Measurements from ENCODE around the gene THSD4. TPM values are rescaled to one million over a fixed set of nuclear protein-coding genes. Genes with fewer than 3 reads are reported as not detected.
"Not testable (repeated sequence)": the region's sequence is repeated elsewhere in the genome, so short reads cannot be mapped to it uniquely, and the experiment has no call there.

THSD4 gene
- total RNA-seq, 1 experiment from 2014 or later: 1.2 TPM

DNA sequence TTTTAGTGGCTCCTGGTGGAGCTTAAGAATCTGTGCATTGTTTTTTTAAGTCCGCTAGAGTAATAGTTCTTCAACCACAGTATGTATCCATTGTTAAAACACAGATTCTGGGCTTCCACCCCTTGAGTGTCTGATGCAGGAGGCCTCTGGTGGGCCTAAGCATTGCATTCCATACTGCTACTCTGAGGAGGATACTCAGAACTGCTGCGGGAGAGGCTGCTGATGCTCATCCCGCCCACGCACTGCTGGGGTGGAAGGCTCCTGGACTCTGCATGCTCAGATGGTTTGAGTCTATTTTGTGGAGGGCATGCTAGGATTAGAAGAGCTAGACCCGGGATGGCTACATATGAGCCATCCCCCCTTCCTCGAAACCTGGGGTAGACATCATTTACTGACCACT is 74.4 kb downstream of the THSD4 start:
- no peak for DNase-seq (ENCODE audit: low spot score)

DNA sequence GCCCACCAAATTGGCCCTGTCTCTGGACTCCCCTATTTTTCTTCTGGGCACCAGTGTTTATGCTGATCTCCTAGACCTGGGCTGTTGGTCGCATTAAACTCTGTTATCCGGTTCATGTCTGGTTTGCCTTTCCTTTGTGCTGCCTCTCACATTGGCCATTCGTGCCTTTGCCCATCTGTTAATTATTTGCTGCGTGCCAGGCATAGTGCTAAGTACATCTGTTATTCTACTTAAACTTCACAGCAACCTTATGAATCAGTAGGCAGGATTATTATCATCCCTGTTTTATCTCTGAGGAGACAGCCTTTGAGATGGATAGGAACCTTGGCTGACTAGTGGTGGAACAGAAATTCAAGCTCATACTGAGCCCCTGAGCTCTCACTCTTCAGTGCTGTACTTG is 76.0 kb downstream of the THSD4 start:
- DNase-seq (ENCODE audit: low spot score): no peak

DNA sequence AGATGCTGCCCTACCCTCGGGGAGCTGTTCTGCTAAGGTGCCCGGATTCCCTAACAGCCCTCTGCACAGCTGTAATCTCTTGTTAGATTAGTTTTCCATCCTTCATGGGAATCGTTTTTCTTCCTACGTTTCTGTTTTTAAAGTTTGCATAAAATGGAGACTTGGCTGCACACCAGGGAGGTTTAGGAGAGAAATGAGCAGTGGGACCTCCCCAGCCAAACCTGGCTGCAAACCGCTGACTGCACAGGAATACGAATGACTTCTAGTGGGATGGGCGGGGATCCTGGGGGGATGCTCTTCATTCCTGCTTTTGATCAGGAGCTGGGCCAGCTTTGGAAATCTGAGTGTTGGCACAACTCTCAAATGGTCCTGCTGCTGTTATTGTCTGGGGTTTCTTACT is 77.5 kb downstream of the THSD4 start:
- no peak for DNase-seq (ENCODE audit: low spot score)

DNA sequence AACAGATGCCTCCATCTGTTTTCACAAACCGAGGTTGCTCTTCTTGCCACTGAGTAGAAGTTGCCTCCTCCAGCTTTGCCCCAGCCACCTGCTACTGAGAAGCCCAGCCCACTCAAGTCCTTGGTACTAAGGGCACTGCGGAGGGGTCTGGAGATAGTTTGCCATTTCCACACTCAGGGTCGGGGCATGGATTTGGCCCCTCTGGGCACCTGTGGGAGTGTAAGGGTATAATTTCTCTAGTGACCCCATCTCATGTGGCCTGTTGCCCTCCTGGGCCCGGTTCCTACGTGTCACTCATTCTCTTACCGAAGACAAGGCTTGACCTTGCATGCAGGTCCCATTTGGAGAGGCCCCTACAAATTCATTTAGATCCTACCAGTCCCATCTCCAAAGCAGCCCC is 79.0 kb downstream of the THSD4 start:
- DNase-seq (ENCODE audit: low spot score): no peak

DNA sequence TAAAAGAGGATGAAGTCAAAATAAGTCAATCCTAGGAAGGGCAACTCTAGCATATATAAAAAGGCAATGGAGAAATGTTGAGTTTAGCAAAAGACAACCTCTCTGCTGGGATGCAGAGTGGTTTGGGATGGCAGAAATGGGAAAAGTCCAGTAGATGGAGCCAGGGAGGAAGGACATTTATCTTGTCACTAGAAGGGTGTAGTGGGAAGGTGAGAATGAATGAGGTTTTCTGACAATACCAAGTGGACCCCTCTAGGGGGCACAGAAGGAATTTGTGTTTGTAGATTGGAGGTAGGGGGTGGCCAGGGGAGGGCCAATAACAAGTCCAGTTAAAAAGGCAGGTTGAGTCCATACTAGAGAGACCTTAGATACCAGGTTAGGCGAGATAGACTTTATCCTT is 80.0 kb downstream of the THSD4 start:
- no peak for DNase-seq (ENCODE audit: low spot score)

DNA sequence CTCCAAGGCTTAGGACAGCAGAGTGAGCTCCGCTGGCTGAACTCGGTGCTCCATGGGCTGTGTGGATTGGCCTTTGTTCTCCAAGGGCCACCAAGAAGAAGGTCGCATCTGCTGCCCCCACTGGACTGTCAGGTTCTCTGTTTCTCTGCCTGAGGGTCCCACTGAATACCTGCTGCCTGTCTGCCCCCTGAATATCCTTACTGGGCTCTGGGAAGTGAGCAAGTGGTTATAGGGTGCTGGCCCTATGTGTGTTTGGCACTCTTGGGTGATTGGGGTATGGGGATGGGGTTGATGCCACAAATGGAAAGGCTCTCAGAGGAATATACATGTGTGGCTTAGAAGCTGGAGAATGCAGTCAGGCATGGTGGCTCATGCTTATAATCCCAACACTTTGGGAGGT is 82.3 kb downstream of the THSD4 start:
- no peak for DNase-seq (ENCODE audit: low spot score)

DNA sequence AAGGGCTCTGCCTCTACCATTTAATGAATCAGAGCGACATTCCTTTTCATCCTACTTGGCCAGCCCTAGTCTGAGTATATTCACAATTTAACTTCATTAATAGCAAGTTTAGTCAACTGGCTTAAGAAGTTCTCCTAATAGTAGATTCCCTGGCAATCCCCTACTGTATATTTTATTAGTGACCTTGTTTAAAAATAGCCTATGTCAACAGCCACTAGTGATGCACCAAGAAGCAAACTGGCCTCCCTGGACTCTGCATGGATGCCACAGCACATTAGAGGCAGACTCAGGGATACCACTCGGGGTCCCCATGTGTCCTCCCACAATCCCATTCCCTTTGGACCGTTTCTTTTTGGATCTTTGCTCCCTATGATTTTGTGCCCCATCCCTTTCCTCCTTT is 83.6 kb downstream of the THSD4 start:
- DNase-seq (ENCODE audit: low spot score): no peak

DNA sequence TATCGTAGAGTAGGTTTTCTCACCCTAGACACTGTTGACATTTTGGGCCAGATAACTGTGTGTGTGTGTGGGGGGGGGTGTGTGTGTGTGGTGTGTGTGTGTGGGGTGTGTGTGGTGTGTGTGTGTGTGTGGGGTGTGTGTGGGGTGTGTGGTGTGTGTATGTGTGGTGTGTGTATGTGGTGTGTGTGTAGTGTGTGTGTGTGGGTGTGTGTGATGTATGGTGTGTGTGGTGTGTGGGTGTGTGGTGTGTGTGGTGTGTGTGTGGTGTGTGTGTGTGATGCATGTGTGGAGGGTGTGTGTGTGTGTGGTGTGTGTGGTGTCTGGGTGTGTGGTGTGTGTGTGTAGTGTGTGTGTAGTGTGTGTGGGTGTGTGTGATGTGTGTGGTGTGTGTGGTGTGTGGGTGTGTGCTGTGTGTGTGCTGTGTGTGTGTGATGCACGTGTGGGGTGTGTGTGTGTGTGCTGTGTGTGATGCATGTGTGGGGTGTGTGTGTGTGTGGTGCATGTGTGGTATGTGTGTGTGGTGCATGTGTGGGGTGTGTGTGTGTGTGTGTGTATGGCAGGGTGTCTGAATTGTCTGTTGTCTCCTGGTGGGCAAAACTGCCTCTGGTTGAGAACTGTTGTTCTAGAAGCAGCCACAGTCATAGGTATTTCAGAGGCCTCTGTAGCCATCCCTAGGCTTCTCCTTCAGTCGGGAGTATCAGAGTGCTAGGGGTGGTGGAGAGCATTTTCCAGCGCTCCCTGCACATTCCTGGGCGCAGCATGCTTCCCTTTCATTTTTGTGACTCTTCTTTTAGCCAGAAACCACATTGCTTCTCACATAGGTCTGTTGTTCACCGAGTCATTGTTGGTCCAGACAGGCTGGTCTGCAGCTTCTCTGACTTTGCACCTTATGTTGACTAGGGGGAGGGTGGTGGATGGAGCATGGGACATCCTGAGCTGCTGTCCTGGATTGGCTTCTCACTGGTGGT is 84.4 kb downstream of the THSD4 start:
- peak; percentile 9 for DNase-seq (ENCODE audit: low spot score)

DNA sequence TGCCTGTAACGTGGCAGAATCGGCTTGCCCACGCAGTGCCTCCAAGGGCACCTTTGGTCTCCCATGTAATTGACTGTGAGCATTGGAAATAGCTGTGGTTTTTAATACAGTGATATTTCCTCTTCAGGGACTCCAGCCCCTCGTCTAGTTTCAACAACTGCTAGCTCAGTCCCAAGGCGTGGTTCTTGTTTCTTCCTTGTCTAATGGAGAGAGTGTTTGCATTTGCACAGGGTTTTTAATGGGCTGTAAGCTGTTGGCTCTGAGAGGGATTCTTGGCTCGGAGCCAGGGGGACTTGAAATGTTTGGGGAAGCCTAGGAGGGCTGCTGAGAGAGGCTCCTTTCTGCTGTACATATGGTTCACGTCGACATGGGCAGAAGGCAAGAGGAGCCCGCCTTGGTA is 86.2 kb downstream of the THSD4 start:
- no peak for DNase-seq (ENCODE audit: low spot score)

DNA sequence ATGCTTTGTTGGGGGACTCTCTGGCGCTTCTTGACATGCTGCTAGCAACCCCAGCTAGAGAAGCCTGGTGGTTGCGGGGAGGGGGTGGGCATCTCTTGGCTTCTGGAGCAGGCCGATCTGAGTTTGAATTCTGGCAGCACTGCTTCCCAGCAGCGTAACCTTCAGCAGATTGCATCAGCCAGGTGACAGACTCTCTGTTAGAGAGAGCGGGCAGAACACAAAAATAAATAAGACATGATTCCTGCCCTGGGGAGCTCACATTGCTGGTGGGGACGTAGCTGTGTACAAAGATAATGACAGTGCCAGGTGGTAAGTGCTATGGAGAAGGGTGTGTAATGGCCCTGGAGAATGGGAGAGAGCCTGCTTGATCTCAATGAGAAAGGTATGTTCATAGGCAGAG is 87.4 kb downstream of the THSD4 start:
- DNase-seq (ENCODE audit: low spot score): no peak

DNA sequence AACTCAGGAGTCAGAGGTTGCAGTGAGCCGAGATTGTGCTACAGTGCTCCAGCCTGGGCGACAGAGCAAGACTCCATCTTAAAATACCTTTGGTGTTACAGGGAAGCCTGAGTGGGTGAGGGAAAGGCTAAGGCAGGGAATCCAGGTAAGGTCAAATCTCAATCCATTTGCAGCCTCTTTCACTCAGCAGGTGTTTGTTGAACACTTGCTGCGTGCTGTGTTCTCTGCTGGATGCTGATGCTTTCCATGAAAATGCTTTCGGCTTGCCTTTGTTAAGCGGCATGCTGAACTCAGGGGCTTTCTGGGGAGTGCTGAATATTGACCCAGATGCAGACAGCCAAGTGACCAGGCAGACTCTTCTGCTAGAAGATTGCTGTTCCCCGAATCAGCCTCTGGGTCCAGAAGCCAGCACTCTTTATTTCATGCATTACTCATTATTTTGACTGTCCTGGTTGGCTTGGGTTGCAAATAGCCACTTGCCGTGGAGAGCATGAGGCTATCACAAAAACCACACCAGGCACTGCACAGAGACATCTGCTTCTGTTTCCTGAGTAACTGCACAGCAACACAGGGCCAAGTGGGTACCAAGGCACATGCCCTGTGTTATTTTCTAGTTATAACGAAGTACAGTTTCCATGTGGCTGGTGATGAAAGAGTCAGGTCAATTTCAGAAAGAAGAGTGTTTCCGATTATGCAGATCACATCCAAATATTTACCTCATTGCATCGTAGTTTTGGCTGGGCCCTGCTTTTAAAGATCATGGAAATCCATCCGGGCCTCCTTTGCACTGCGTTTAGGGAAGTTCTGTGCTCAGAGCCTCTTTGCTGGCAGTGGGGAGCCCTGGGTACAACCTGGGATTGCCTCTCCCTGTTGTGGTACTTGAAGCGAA is 88.6 kb downstream of the THSD4 start:
- no peak for DNase-seq (ENCODE audit: low spot score)

DNA sequence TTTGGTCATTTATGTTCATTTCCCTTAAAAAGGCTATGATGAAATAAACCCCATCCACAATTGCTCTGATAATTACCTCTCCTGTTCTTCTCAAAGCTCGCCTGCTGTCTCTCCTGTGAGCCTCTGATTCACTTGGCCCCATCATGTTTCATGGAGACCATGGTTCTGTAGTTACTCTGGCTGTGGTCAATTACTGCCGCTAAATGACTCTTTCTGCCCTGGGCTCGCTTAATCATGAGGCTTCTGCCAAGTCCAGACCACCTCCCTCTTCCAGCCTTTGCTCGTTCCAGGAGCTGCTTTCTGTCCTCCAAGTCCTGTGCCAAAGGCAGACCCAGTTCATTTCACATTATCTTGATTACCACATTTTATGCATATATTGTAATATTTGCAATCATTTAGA is 91.9 kb downstream of the THSD4 start:
- no peak for DNase-seq (ENCODE audit: low spot score)

DNA sequence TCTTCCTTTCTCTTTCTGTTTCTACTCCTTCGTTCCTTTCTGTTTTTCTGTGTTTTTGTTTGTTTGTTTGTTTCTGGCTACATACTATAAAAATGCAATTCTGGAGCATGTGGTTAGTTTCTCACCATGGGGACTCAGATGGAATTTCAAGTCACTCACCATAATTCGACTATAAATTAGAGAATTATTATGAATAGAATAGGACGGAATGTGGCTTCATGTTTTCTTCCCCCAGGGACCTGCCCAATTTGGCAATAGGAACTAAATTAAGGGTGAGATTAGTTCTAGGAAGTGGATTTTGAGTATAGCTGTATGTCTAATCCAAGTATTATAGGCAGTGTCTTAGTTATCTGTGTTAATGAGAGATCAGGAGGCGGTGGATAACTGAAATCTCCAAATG is 96.9 kb downstream of the THSD4 start:
- DNase-seq (ENCODE audit: low spot score): no peak

DNA sequence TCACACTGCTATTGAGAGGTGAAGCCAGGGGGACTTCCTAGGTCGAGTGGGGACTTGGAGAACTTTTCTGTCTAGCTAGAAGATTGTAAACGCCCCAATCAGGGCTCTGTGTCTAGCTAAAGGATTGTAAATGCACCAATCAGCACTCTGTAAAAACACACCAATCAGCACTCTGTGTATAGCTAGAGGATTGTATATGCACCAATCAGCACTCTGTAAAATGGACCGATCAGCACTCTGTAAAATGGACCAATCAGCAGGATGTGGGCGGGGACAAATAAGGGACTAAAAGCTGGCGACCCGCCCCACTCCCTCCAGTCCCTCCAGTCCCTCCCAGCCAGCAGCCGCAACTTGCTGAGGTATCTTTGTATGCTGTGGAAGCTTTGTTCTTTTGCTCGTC is 98.7 kb downstream of the THSD4 start:
- DNase-seq (ENCODE audit: low spot score): not testable (repeated sequence)

DNA sequence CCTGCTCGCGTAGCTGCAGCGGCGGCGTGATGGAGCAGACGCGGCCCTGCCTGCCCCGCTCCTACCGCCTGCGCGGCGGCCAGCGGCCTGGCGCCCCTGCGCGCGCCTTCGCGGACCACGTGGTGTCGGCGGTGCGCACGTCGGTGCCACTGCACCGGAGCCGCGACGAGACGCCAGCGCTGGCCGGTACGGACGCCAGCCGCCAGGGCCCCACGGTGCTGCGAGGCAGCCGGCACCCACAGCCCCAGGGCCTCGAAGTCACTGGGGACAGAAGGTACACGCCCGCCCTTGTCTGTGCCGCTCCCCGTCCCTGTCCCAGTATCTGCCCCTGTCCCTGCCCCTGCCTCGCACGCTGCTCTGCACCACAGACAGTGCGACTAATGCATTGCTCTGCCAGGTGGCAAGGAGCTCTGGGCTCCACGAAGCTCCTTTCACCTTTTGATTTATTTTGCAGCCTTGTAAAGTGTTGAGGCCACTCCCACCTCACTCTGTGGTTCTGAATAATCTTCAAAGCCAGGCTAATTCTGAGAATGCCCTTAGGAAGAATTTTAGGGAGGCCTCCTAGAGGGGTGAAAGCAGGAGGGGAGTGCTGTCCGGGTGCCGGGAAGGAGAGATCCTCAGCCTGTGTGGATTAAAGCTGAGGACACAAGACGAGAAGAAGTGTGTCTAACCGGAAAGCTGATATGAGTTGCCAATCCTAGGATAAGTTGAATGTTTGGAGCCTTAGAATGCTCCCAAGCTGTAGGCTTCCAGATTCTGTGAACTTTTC is 100.0 kb downstream of the THSD4 start:
- no peak for DNase-seq (ENCODE audit: low spot score)

DNA sequence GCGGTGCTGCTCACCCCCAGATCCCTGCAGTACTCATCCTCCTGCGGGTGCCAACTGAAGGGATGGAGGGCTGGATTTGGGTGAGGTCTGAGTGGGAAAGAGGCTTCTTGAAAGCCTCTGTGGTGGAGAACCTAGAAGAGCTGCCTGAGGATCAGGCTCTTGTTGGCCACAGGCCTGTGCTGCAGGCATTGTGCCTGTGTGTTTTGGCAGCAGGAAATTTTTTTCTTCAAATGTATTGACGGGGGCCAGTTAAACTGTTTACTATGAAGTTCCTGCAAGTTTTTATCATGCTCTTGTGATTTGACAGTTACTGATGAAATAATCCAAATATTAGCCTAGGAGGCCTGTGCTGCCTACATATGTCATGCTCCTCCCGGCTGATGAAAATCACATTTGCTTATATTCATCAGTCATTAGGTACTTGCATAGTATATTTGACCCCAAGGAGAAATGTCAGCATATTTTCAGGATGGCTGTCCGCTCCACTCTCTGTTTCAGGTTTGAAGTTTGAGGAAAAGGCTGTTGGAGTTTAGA is 103.1 kb downstream of the THSD4 start:
- no peak for DNase-seq (ENCODE audit: low spot score)

DNA sequence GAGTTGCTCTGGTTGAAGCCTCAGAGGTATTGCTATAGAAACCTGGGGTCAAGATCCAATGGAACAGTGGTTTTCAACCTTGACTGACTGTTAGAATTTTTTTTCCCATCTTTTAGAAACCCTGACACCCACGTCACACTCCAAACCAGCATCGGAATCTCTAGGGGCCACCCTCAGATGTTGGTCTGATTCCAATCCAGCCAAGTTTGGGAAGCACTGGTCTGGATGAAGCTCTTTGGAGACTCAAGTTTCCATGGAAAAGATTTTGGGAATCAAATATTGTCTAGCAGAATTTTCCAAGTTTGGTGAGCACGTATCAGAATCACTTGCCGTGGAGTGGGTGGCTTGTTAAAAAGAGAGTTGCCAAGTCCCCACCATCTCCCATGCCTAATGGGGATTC is 103.8 kb downstream of the THSD4 start:
- no peak for DNase-seq (ENCODE audit: low spot score)

DNA sequence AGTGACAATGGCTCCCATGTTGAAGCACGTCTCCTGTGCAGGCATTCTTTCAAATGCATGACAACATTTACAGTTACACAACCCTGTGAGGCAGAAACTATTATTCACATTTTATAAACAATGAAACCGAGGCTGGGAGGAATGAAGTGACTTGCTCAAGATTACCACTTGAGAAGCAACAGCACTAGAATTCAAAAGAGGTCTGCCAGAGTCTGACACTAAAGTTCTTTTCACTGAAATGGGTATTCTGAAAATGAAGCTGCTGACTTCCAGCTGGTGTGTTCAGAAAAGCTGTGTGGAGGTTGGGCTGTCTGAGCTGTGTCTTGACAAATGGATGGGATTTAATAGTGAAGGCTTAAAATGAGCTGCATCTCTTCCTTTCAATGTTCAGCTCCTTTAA is 104.4 kb downstream of the THSD4 start:
- peak; percentile 39 for DNase-seq (ENCODE audit: low spot score)

DNA sequence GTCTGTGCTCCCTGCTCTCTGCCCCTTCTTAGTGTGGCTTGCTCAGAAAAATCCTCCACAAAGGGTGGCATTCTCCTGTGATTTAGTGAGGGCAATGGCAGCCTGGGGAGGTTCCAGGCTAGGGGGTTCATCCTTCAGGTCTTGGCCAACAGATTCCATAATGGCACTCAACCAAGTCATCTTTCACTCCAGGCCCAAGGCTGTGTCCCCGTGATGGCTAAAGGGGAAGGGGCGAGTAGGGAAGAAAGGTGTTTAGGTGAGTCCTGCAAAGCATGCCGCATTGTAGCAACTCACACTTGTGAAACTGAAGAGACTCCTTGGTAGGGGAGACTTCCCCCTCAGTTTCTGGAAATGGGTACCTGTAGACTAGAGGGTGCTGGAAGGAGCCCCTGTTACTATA is 105.6 kb downstream of the THSD4 start:
- DNase-seq (ENCODE audit: low spot score): no peak

DNA sequence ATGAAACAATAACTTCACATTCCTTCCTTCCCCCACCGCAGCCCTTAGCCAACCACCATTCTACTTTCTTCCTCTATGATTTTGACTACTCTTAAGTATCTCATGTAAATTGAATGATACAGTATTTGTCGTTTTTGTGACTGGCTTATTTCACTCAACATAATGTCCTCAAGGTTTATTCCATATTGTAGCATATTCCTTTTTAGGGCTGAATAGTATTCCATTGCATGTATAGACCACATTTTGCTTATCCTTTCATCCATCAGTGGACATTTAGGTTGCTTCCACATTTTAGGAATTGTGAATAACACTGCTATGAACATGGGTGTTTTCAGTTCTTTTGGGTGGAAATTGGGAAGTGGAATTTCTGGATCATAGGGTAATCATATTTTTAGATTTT is 106.1 kb downstream of the THSD4 start:
- DNase-seq (ENCODE audit: low spot score): no peak

DNA sequence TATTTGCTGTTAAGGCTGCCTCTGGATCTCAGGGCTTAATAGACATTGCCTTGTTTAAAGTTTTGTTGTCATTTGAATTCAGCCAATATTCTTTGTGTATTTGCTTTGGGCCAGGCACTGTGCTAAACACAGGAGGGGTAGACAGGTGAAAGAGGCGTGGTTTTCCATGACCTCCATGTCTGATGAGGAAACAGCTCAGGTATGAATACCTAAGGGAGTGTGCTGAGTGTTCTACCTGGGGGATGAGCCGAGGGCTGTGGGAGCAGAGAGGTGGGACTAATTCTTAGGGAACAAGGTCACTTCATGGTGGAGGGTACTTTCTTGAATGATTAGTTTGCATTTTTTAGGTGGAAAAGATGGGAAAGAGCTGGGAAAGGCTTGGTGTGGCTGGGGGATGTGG is 108.2 kb downstream of the THSD4 start:
- no peak for DNase-seq (ENCODE audit: low spot score)

DNA sequence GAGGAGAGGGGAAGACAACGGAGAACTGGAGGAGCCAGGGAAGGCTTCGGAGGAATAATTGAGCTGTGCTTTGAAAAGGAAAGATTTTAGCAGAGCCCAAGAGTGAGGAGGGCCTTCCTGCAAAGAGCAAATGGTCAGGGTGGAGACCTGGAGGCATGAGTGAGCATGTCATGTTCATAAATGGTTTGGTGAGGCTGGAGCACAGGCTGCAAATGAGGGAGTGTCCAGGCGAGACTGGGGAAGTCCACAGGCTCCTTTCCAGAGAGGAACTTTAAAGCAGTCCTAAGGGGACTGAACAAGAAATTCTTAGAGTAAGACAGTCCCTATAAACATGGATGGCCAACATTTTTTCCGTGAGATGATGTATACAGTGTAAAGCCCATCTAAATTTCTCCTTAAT is 108.8 kb downstream of the THSD4 start:
- DNase-seq (ENCODE audit: low spot score): no peak

Measured in H4 (cell line).